HepG2 (cell line): ENCODE results near the gene GPER1. TPM values are rescaled to one million over a fixed set of nuclear protein-coding genes. Genes with fewer than 3 reads are reported as not detected.

ENCODE experiments used
- ARID3A ChIP-seq: IDR thresholded peaks from 2 replicates; pipeline ENCODE4 v1.6.1; 2012; ENCODE audit warnings: low read depth, low read length, improper control_type of control experiment
- ETS1 ChIP-seq: sonication (generic); formaldehyde crosslinking; IDR thresholded peaks from 2 replicates; pipeline ENCODE4 v1.4.0; 2020; ENCODE audit warnings: missing genetic modification reagents
- GPN1 ChIP-seq: sonication (generic); formaldehyde crosslinking; IDR thresholded peaks from 2 replicates; pipeline ENCODE4 v1.5.1; 2020; ENCODE audit warnings: missing genetic modification reagents, borderline replicate concordance
- KLF15 ChIP-seq: sonication (generic); formaldehyde crosslinking; IDR thresholded peaks from 2 replicates; pipeline ENCODE4 v1.8.1; 2023; ENCODE audit warnings: borderline replicate concordance, mild to moderate bottlenecking, inconsistent platforms, missing genetic modification reagents, mixed read lengths
- MXD3 ChIP-seq: IDR thresholded peaks from 2 replicates; pipeline ENCODE4 v1.6.1; 2016; ENCODE audit warnings: mild to moderate bottlenecking, missing biosample characterization, missing genetic modification reagents
- NFE2L2 ChIP-seq: fragments of 150-350 bp; IDR thresholded peaks from 2 replicates; pipeline ENCODE4 v1.6.1; 2014; ENCODE audit warnings: low read length
- NFKBIZ ChIP-seq: IDR thresholded peaks from 2 replicates; pipeline ENCODE4 v1.6.1; 2018; ENCODE audit warnings: missing genetic modification reagents, missing compliant biosample characterization
- PAWR ChIP-seq: sonication (generic); formaldehyde crosslinking; IDR thresholded peaks from 2 replicates; pipeline ENCODE4 v1.4.0; 2020; ENCODE audit warnings: missing genetic modification reagents, mild to moderate bottlenecking, borderline replicate concordance
- TFDP2 ChIP-seq: sonication (generic); formaldehyde crosslinking; IDR thresholded peaks from 2 replicates; pipeline ENCODE4 v1.4.0; 2020; ENCODE audit warnings: missing genetic modification reagents
- THYN1 ChIP-seq: sonication (generic); formaldehyde crosslinking; IDR thresholded peaks from 2 replicates; pipeline ENCODE4 v1.8.1; 2023; ENCODE audit warnings: low read depth, mild to moderate bottlenecking, moderate library complexity, missing genetic modification reagents, borderline replicate concordance
- TOE1 ChIP-seq: sonication (generic); formaldehyde crosslinking; IDR thresholded peaks from 2 replicates; pipeline ENCODE4 v1.4.0; 2020; ENCODE audit warnings: mild to moderate bottlenecking, missing genetic modification reagents
- ZBTB8A ChIP-seq: sonication (generic); formaldehyde crosslinking; IDR thresholded peaks from 2 replicates; pipeline ENCODE4 v1.4.0; 2020; ENCODE audit warnings: mild to moderate bottlenecking, low read depth, missing genetic modification reagents, borderline replicate concordance
- ZNF10 ChIP-seq: sonication (generic); formaldehyde crosslinking; IDR thresholded peaks from 2 replicates; pipeline ENCODE4 v1.4.0; 2020; ENCODE audit warnings: mild to moderate bottlenecking, low read depth, missing genetic modification reagents, borderline replicate concordance
- ZNF121 ChIP-seq: sonication (generic); formaldehyde crosslinking; IDR thresholded peaks from 2 replicates; pipeline ENCODE4 v1.5.0; 2020; ENCODE audit warnings: mild to moderate bottlenecking, missing genetic modification reagents
- ZNF180 ChIP-seq: sonication (generic); formaldehyde crosslinking; IDR thresholded peaks from 2 replicates; pipeline ENCODE4 v1.4.0; 2020; ENCODE audit warnings: low read depth, missing genetic modification reagents, borderline replicate concordance
- ZNF280B ChIP-seq: sonication (generic); formaldehyde crosslinking; IDR thresholded peaks from 2 replicates; pipeline ENCODE4 v1.5.0; 2020; ENCODE audit warnings: missing genetic modification reagents, mild to moderate bottlenecking, borderline replicate concordance
- ZNF33A ChIP-seq: sonication (generic); formaldehyde crosslinking; IDR thresholded peaks from 2 replicates; pipeline ENCODE4 v1.5.1; 2020; ENCODE audit warnings: missing genetic modification reagents, mild to moderate bottlenecking, moderate library complexity, borderline replicate concordance
- ZNF451 ChIP-seq: sonication (generic); formaldehyde crosslinking; IDR thresholded peaks from 2 replicates; pipeline ENCODE4 v1.5.0; 2020; ENCODE audit warnings: mild to moderate bottlenecking, missing genetic modification reagents
- ZNF607 ChIP-seq: sonication (generic); formaldehyde crosslinking; IDR thresholded peaks from 2 replicates; pipeline ENCODE4 v1.5.1; 2020; ENCODE audit warnings: missing genetic modification reagents, mild to moderate bottlenecking, borderline replicate concordance
- ZNF691 ChIP-seq: sonication (generic); formaldehyde crosslinking; IDR thresholded peaks from 2 replicates; pipeline ENCODE4 v1.4.0; 2020; ENCODE audit warnings: missing genetic modification reagents, low read depth, mild to moderate bottlenecking, borderline replicate concordance
- ZNF891 ChIP-seq: sonication (generic); formaldehyde crosslinking; IDR thresholded peaks from 2 replicates; pipeline ENCODE4 v1.5.0; 2020; ENCODE audit warnings: mild to moderate bottlenecking, missing genetic modification reagents
- polyA plus RNA-seq, 8 experiments: library from polyadenylated mRNA; depleted of rRNA in 3 of 8; stranded (reverse) in 7 of 8; unstranded in 1 of 8; fragments of >200 nt; fragmentation: Illumina TruSeq in 4 of 8; extraction: Trizol in 4 of 8; gene quantifications; 2 replicates each; pipeline versions ENCODE4 v1.2.1 to v1.2.3, GENCODE V29; 2011 to 2016; ENCODE audit warnings: low read depth in 4 of 8, missing spikeins in 1 of 8, mixed read lengths in 1 of 8; ENCODE audit not compliant: insufficient read depth in 1 of 8
- total RNA-seq, 5 experiments: library from RNA; depleted of rRNA; stranded (reverse); fragments of >200 nt; fragmentation: Illumina TruSeq; extraction: Trizol; gene quantifications; 2 replicates each; pipeline ENCODE4 v1.2.3, GENCODE V29; 2016; ENCODE audit warnings: low read depth in 1 of 5

Gene GPER1
- total and polyA plus RNA-seq, 2 of the 13 experiments (the other 11 are each of a cell fraction or from before 2014, with no cell fraction given) = 12.7 to 19.7 TPM

- TF ChIP-seq ARID3A (no peak), ZNF121 (CRISPR knock-in tag) (no peak), PAWR (CRISPR knock-in tag) (no peak), THYN1 (no peak), ZNF180 (CRISPR knock-in tag) (0 out of 2 replicates have a peak, but pooled peaks have one; percentile 58), GPN1 (CRISPR knock-in tag) (no peak), KLF15 (no peak), NFKBIZ (no peak), NFE2L2 (no peak), ZNF607 (CRISPR knock-in tag) (no peak), ETS1 (CRISPR knock-in tag) (no peak), ZNF691 (CRISPR knock-in tag) (0 out of 2 replicates have a peak, but pooled peaks have one; percentile 32), ZNF891 (CRISPR knock-in tag) (0 out of 2 replicates have a peak, but pooled peaks have one; percentile 41), MXD3 (CRISPR knock-in tag) (0 out of 2 replicates have a peak, but pooled peaks have one; percentile 38), TOE1 (CRISPR knock-in tag) (no peak), TFDP2 (CRISPR knock-in tag) (0 out of 2 replicates have a peak, but pooled peaks have one; percentile 46), ZNF10 (CRISPR knock-in tag) (no peak), ZNF280B (CRISPR knock-in tag) (peak; percentile 66; the same call in 1 of the 2 replicates), ZNF33A (CRISPR knock-in tag) (no peak), ZNF451 (CRISPR knock-in tag) (no peak), ZBTB8A (CRISPR knock-in tag) (no peak)
Observed at GRCh38 chr7:1087952-1088920, at the start of gene GPER1 (continued).
